ENCODE results near the gene TAF6L.
A peak's percentile ranks its signal among the peaks of the same experiment; 100 is the strongest.
"Not testable (repeated sequence)": the region's sequence is repeated elsewhere in the genome, so short reads cannot be mapped to it uniquely, and the experiment has no call there.

Gene TAF6L, protein sequence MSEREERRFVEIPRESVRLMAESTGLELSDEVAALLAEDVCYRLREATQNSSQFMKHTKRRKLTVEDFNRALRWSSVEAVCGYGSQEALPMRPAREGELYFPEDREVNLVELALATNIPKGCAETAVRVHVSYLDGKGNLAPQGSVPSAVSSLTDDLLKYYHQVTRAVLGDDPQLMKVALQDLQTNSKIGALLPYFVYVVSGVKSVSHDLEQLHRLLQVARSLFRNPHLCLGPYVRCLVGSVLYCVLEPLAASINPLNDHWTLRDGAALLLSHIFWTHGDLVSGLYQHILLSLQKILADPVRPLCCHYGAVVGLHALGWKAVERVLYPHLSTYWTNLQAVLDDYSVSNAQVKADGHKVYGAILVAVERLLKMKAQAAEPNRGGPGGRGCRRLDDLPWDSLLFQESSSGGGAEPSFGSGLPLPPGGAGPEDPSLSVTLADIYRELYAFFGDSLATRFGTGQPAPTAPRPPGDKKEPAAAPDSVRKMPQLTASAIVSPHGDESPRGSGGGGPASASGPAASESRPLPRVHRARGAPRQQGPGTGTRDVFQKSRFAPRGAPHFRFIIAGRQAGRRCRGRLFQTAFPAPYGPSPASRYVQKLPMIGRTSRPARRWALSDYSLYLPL

GRCh38 chr11:62771144-62772021 is at the start of gene TAF6L:
TAF6L (plus strand) TSS chr11:62771396; CDS start chr11:62775784, 4,388 bp downstream.
- peak; percentile 95 for DNase-seq

GRCh38 chr11:62721994-62722393 is 49.2 kb upstream of the TAF6L start:
- DNase-seq = no peak

- DNase-seq = no peak
Observed at GRCh38 chr11:62724171-62724570, 47.0 kb upstream of the TAF6L start.

- no peak for DNase-seq
Observed at GRCh38 chr11:62725646-62726045, 45.5 kb upstream of the TAF6L start.

- DNase-seq = no peak
Observed at GRCh38 chr11:62726156-62726914, 44.9 kb upstream of the TAF6L start.

GRCh38 chr11:62726915-62727164 is 44.4 kb upstream of the TAF6L start:
- no peak for DNase-seq

- peak; percentile 98 for DNase-seq
Observed at GRCh38 chr11:62727165-62727871, 43.9 kb upstream of the TAF6L start, which contains the start of gene HNRNPUL2. HNRNPUL2 (minus strand) TSS chr11:62727457; CDS start chr11:62727156, 301 bp downstream.

DNA sequence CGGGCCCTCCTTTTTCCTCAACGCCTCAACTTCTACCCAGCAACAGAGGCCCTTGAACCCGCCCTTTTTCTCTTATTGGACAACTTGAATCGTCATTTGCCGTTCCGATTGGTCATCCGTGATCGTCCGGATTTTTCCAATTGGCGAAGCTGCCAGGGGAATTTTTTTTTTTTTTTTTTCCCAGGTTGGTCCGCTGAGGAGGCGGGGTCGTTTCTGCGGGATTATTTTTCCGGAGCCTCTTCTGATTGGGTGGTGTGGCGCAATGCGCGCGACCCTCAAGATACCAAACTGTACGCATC is 43.4 kb upstream of the TAF6L start:
- DNase-seq = peak; percentile 86

DNA sequence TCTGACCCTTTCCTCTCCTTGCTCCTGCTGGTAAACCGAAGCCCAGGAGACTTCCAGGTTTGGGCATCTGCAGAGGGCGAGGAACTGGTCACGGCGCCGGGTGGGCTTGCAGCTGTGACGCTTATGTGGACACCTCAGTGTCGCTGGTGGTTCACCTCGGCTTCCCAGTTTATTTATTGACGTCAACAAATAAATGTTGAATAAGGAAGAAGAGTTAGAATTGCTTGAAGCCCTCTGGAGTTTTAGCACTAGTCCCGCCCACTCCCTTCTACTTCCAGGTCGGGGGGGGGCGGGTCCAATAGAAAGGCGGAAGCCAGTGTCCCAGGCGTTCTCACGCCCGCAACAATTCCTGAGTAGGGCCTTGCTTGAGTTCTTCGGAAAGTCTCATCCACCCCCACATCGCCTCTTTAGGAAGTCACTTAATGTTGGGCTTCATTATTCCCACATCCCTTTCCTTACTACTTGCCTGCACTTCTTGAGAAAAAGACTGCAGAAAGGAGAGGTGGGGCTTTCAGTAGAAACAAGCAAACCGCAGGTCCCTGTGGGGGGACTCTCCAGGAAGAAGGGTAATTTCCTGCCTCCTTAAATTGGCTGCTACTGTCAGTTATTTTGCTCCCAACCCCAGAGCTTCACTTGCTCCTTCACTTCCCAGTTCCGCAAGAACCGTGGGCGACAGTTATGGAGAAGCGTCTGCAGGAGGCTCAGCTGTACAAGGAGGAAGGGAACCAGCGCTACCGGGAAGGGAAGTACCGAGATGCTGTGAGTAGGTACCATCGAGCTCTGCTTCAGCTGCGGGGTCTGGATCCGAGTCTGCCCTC is 42.8 kb upstream of the TAF6L start, which contains the start of gene TTC9C:
Gene TTC9C, plus strand, starts transcription at position 316 of the 818 bp plus-strand sequence. Its CDS starts 363 bp downstream, at position 679.
- peak; percentile 89 for DNase-seq

DNA sequence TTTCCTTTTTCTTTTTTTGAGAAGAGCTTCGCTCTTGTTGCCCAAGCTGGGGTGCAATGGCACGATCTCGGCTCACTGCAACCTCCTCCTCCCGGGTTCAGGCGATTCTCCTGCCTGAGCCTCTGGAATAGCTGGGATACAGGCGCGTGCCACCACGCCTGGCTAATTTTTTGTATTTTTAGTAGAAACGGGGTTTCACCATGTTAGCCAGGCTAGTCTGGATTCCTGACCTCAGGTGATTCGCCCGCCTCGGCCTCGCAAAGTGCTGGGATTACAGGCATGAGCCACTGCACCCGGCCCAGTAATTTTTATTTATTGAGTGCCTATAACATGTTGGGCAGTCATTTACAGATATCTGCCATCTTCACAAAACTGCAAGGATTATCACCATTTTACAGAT is 41.1 kb upstream of the TAF6L start:
- DNase-seq = not testable (repeated sequence)

- DNase-seq = no peak
Observed at GRCh38 chr11:62732830-62733229, 38.4 kb upstream of the TAF6L start.

GRCh38 chr11:62737196-62737595 is 34.0 kb upstream of the TAF6L start:
- no peak for DNase-seq

DNA sequence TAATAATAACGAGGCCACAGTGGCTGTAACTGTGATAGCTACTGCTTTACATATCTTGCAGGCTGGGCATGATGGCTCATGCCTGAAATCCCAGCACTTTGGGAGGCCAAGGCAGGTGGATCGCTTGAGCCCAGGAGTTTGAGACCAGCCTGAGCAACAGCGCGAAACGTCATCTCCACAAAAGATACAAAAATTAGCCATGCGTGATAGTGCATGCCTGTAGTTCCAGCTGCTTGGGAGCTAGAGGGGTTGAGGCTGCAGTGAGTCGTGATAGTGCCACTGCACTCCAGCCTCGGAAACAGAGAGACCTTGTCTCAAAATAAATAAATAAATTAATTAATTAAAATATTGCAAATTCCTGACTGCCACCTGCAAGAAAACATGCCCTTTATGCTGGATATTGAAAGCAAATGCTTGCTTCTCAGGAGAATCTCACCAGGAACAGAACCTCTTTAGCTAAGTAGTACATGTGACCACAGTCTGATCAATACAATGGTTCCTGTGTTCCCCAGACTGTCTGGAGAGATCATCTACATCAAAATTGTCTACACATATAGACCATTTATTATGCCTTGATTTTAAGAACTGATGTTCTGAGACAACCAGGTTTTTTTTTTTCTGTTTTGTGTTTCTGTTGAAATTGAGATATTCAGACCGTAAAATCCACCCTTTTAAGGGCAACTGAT is 23.6 kb upstream of the TAF6L start:
- no peak for DNase-seq

- not testable (repeated sequence) for DNase-seq
Observed at GRCh38 chr11:62749931-62750330, 21.3 kb upstream of the TAF6L start.

DNA sequence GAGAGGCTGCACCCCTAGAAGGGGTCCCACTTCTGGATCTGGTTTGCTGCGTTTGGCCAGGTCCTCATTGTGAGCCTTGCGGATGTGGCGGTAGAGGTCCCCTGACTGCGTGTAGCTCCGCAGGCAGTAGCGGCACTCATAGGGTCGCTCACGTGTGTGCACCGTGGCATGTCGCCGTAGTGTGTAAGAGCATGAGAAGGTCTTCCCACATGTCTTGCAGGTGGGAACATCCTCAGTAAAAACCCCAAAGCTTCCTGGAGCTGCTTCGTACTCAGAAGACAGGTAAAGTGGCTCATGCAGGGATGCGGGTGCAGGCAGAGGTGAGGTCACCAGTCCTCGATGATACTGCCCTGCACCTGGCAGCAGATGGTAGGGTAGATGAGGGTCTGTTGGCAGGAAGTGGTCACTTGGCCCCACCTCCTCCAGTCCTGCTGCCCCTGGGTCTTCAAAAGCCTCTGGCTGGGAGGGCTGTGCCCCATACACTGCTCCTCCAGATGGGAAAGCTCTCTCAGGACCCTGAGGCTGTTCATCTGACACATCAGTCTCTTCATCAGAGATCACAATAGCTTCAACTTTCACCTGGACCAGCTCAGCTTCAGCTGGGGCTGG is 18.9 kb upstream of the TAF6L start:
- DNase-seq = no peak

GRCh38 chr11:62752994-62753735 is 18.0 kb upstream of the TAF6L start:
- peak; percentile 10 for DNase-seq

DNA sequence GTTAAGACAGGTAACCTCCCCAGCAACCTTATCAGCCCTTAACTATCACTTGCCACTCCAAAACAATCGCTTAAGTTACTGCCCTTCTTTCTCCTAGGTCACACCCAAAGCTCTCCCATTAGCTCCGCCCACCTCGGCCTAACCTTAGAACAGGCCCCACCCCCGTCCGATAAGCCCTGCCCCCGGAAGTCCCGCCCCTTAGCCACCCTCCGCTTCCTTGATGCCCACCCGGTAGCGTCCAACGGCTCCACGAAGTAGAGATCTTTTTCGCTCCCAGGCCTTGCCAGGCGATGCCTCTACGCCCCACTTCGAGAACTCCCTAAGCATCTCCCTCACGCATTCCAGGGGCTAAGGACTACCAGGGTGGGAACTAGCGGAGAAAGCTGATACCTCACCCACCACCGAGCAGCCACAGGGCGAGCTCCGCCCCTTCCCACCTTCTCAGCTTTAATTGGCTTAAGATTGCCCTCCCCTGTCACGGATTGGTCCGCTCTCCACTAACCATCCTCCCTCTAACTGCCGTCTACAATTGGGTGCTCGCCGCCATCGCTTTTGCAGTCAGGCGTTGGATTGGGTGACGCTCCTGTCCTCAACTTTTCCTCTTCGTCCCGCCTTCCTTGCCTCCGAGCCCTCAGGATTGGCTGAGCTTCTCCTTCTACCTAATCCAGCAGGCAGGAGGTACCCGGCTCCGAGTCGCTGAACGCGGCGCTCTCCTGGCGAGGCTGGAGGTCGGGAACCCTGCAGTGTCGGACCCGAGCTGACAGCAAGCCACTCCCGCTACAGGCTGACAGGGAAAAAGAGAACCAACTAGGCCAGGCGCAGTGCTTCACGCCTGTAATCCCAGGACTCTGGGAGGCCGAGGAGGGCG is 17.2 kb upstream of the TAF6L start, which contains the start of gene ZBTB3:
Gene ZBTB3, minus strand, starts transcription at position 425 of the 868 bp plus-strand sequence. CDS start 496 bp downstream, outside the sequence.
- peak; percentile 97 for DNase-seq

DNA sequence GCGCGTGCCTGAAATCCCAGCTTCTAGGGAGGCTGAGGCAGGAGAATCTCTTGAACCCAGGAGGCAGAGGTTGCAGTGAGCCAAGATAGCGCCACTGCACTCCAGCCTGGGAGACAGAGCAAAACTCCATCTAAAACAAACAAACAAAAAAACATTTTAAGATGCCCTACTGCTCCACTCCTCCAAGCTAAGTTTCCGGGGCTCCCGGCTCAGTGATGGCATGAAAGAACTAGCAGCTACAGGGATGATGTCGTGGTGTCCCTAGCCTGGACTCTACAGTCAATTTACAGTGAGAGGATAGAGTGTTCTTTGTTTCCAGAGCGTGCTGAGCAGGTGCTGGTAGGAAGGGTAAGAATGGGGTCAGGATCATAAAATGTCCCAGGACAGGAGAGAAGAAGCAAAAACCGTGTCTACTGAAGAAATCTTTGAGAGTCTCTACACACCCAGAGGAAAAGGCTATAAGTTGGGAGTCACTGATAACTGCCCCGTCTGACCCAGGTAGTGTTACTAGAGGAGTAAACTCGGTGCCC is 16.0 kb upstream of the TAF6L start:
- no peak for DNase-seq
